Measurements from ENCODE around the gene ARID3A. TPM values are rescaled to one million over a fixed set of nuclear protein-coding genes. Genes with fewer than 3 reads are reported as not detected.

ARID3A gene
- total and polyA plus RNA-seq, 2 donors (not counting 3 experiments of a cell fraction or from before 2014, with no cell fraction given): 5.4 to 13.2 TPM

DNA sequence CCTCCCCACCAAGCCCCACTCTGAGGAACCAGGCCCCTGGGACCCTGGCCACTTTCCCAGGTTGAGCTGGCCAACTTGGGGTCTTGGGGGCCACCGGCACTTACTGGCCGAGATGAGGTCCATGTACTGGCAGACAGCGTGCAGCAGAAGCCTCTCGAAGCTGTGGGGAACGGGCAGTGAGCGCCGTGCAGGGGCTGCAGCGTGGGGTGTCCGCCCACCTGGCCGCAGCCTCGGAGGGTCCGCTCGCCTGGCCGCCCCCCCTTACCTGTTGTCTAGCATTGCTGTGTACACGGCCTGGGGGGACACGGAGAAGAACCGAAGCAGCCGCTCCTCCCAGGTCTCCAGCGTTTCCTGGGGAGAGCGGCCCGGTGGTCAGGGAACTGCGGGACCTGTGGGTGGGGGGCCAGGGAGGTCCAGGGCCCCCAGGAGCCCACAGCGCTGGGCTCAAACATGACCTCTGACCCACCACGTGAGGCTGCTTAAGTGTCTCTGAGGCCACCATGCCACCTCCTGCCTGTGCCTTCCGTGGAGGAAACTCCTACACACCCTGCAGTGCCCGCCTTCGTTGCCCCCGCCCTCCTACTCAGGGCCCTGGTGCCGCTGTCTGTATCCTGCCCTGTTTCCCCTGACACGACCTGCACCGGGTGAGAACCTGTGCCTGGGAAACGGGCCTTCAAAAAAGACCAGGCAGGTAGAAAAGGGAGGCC, 26.3 kb upstream of the ARID3A start:
- DNase-seq (ENCODE audit: low read depth, low spot score) (no peak), FAIRE-seq (no peak)
- intact Hi-C loops (cut with micrococcal nuclease) (no loop called here), dilution Hi-C loops (cut with MboI; ENCODE audit: extremely low pct_ligation_motif_present, low sequenced_read_pairs) (no loop called here)
- Histone ChIP-seq H2AFZ (ENCODE audit: low read depth, low read length) (no peak overlapping the region), H3K9ac (replicated peaks; ENCODE audit: extremely low read depth, insufficient read depth, low read length) (no peak overlapping the region), H3K4me1 (ENCODE audit: control insufficient read depth, extremely low read depth, insufficient read depth, low read length) (no peaks in the 10 kb centered on the region), H3K9me3 (replicated peaks; ENCODE audit: control insufficient read depth, insufficient read depth, low read length) (no peaks in the 10 kb centered on the region), H3K4me2 (ENCODE audit: insufficient read depth, low read length) (no peak overlapping the region), H3K27me3 (ENCODE audit: control insufficient read depth in 2 of 2, insufficient read depth in 2 of 2, low read length in 2 of 2) (no peaks in the 10 kb centered on the region), H3K79me2 (ENCODE audit: control insufficient read depth, insufficient read depth, low read length) (no peaks in the 10 kb centered on the region), H3K9me1 (replicated peaks; ENCODE audit: control insufficient read depth, extremely low read depth, insufficient read depth, low read length) (no peaks in the 10 kb centered on the region), H3K4me3 (replicated peaks in 1 of 3; ENCODE audit: insufficient read depth in 1 of 3, low read depth in 1 of 3, low read length in 3 of 3) (no peak overlapping the region), H4K20me1 (replicated peaks; ENCODE audit: control insufficient read depth, extremely low read depth, insufficient read depth, low read length) (no peaks in the 10 kb centered on the region), H3K36me3 (ENCODE audit: control insufficient read depth in 2 of 2, extremely low read depth in 1 of 2, insufficient read depth in 2 of 2, low read length in 2 of 2) (peaks cover 0 to 11% of the 10 kb centered on the region in 2 experiments), H3K27ac (ENCODE audit: insufficient read depth, low read depth, low read length) (no peak overlapping the region)
- BruUV-seq (replicated peaks): no TSS peak
- ChIA-PET CTCF (interaction anchor here (0.5 kb wide), 1 partner anchor 154 kb away, joined by 3 read pairs; no protein-coding TSS in a partner anchor), POLR2A (no interaction called here)
- TF ChIP-seq CTCF (IDR thresholded peaks at IDR 0.05; ENCODE audit: extremely low read depth in 1 of 2, insufficient read depth in 1 of 2, low read depth in 1 of 2, low read length in 2 of 2) (no peak), EZH2 (IDR thresholded peaks at IDR 0.05; ENCODE audit: borderline replicate concordance, low read depth, low read length, severe bottlenecking) (no peak), POLR2A (IDR thresholded peaks at IDR 0.05; ENCODE audit: low read depth, low read length) (no peak), MYC (IDR thresholded peaks at IDR 0.05; ENCODE audit: low read depth, low read length) (no peak), GATA2 (IDR thresholded peaks at IDR 0.05; ENCODE audit: insufficient read depth, insufficient read length, low read depth, low read length) (no peak), POLR2AphosphoS5 (IDR thresholded peaks at IDR 0.05; ENCODE audit: insufficient read depth, low read depth, low read length) (no peak), FOS (IDR thresholded peaks at IDR 0.05; ENCODE audit: borderline replicate concordance, insufficient read depth, low read length) (no peak), JUN (IDR thresholded peaks at IDR 0.05; ENCODE audit: borderline replicate concordance, insufficient read depth, insufficient read length, low read depth) (no peak)
- TF ChIP-seq, protein P1, sequence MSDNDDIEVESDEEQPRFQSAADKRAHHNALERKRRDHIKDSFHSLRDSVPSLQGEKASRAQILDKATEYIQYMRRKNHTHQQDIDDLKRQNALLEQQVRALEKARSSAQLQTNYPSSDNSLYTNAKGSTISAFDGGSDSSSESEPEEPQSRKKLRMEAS (IDR thresholded peaks at IDR 0.05; ENCODE audit: insufficient read depth, insufficient read length): no peak
